DMS153 treated with DMSO at 0.1 percent for 48 hours (cell line): Measurements from ENCODE around the gene ANKAR.
"Not testable (repeated sequence)": the region's sequence is repeated elsewhere in the genome, so short reads cannot be mapped to it uniquely, and the experiment has no call there.

Experiments used
- DNase-seq: peaks from one replicate; lab custom pipeline; 2025; ENCODE audit not compliant: unreplicated experiment; lab: John Stamatoyannopoulos, UW

Gene ANKAR

DNA sequence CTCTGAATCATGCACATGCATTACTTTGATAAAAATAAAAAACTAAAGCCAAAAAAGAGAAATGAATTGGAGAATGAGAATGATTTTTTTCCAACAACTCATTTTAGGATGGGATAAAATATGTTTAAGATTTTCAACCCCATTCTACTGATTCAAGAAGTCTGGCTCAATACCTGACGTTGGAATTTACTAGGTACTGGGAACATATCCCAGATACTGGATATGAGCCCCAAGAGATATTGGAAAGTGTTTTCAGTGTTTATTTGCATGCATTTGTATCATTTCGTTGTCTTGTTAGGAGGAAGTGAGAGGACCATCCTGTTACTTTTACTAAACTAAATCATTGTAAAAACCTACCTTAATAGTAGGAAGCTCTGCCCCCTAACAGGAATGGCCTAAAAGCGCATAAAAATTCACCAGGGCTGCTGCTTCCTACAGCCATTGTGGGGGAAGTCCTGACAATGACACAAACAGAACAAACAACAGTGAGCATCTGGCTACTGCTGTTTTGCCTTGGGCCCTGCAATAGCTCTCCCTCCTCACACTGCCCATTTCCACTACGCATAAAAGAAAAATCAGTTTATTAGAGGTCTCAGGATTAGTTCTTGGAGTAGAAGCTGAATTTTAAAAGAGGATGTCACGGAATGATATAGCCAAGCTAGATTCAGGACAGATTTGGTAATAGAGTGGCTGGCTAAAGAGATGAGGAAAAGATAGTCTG is 35.2 kb downstream of the ANKAR start:
- no peak for DNase-seq

DNA sequence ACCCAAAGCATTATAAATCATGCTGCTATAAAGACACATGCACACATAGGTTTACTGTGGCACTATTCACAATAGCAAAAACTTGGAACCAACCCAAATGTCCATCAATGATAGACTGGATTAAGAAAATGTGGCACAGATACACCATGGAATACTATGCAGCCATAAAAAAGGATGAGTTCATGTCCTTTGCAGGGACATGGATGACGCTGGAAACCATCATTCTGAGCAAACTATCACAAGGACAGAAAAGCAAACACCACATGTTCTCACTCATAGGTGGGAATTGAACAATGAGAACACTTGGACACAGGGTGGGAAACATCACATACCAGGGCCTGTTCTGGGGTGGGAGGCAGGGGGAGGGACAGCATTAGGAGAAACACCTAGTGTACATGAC is 43.1 kb downstream of the ANKAR start:
- not testable (repeated sequence) for DNase-seq

DNA sequence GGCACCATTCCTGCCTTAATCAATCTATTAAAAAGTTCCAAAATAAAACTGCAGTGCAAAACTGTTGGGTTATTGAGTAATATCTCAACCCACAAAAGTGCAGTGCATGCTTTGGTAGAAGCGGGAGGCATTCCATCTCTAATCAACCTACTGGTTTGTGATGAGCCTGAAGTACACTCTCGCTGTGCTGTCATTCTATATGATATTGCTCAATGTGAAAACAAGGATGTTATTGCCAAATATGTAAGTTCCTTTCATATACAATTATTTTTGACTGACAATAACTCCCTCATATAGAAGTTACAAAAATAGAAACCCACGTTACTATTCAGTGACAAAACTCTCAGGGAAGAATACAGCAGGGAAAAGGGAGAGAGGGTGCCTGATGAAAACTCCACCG is 45.1 kb downstream of the ANKAR start:
- DNase-seq: no peak

DNA sequence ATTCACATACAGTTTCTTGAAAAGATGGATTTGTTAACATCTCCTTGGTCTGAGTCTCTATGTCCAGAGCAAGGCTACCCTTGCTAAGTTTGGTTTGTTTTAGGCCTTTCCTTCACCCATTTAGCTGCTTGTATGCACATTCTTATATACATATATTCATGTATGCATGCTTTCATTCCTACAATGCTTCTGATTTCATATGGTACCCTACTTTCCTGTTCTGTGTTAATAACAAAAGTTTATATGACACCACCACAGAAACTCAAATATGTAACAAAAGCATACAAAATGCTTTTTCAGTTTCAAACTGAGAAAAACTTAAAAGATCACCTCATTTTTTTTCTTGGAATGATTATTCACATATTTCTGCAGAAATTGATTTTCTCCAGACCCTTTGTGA is 48.7 kb downstream of the ANKAR start:
- no peak for DNase-seq
